OCI-LY1 (cell line): ENCODE data around the gene PGAP1.

Source experiments
- EZH2 ChIP-seq: fragments of 200-600 bp; sonication (generic), shearing (Covaris generic); IDR thresholded peaks from 2 replicates; pipeline ENCODE4 v1.8.0; 2017; ENCODE audit warnings: borderline replicate concordance, mixed run types, mild to moderate bottlenecking, antibody characterized with exemption, low read length, moderate library complexity, mixed read lengths
- TF ChIP-seq, protein P1 (sequence below): fragments of 200-600 bp; sonication (generic), shearing (Covaris generic); IDR thresholded peaks from 2 replicates; pipeline ENCODE4 v1.5.1; 2017; ENCODE audit warnings: mild to moderate bottlenecking, antibody characterized with exemption, low read length, moderate library complexity, mixed read lengths

GRCh38 chr2:196949116-196949515 lies 22.6 kb upstream of the PGAP1 start:
- TF ChIP-seq, protein P1, sequence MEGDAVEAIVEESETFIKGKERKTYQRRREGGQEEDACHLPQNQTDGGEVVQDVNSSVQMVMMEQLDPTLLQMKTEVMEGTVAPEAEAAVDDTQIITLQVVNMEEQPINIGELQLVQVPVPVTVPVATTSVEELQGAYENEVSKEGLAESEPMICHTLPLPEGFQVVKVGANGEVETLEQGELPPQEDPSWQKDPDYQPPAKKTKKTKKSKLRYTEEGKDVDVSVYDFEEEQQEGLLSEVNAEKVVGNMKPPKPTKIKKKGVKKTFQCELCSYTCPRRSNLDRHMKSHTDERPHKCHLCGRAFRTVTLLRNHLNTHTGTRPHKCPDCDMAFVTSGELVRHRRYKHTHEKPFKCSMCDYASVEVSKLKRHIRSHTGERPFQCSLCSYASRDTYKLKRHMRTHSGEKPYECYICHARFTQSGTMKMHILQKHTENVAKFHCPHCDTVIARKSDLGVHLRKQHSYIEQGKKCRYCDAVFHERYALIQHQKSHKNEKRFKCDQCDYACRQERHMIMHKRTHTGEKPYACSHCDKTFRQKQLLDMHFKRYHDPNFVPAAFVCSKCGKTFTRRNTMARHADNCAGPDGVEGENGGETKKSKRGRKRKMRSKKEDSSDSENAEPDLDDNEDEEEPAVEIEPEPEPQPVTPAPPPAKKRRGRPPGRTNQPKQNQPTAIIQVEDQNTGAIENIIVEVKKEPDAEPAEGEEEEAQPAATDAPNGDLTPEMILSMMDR = no peak
- TF ChIP-seq EZH2 = no peak
